GM12891 (cell line): ENCODE data around the gene GPR162.

Experiments used
- POLR2A ChIP-seq: IDR thresholded peaks from 2 replicates; pipeline ENCODE4 v1.6.1; 2011; ENCODE audit warnings: low read depth, low read length, control low read depth
- POLR2AphosphoS5 ChIP-seq: IDR thresholded peaks from 2 replicates; pipeline ENCODE4 v1.6.1; 2011; ENCODE audit warnings: low read depth, low read length, control low read depth

- no peak for TF ChIP-seq POLR2AphosphoS5
- no peak for TF ChIP-seq POLR2A
Observed at GRCh38 chr12:6863586-6864321, 42.1 kb downstream of the GPR162 start.
